AG04450 (cell line): ENCODE measurements around the gene CACNB2. TPM values are rescaled to one million over a fixed set of nuclear protein-coding genes. Genes with fewer than 3 reads are reported as not detected.

Experiments used
- CTCF ChIA-PET: fragments of 300-600, 350-600 bp; formaldehyde crosslinking; extraction: SDS; loops from one replicate; lab custom pipeline; 2022; ENCODE audit warnings: antibody characterized with exemption, inconsistent platforms; lab: Charles Lee
- POLR2A ChIA-PET: fragments of 350-600 bp; formaldehyde crosslinking; extraction: SDS; loops from one replicate; lab custom pipeline; 2021; ENCODE audit warnings: antibody characterized with exemption, inconsistent platforms; lab: Yijun Ruan, JAX
- DNase-seq: peaks from one replicate; pipeline ENCODE4 v3.0.0-alpha.2; 2011; ENCODE audit warnings: low read depth, low spot score
- H3K27ac ChIP-seq: one replicate; pipeline ENCODE4 v1.5.1; 2012; ENCODE audit warnings: low read depth, low read length, control low read depth
- H3K27me3 ChIP-seq: one replicate; pipeline ENCODE4 v1.6.0; 2012; ENCODE audit warnings: low read length; ENCODE audit not compliant: control insufficient read depth, insufficient read depth
- H3K4me3 ChIP-seq: 2 replicates; pipeline ENCODE4 v1.5.1; 2011; ENCODE audit warnings: mild to moderate bottlenecking, low read depth, low read length, control low read depth
- H3K9me3 ChIP-seq: 2 replicates; pipeline ENCODE4 v1.5.1; 2012; ENCODE audit warnings: low read length; ENCODE audit not compliant: control insufficient read depth, insufficient read depth
- polyA plus RNA-seq: library from polyadenylated mRNA; depleted of rRNA; stranded (reverse); fragments of >200 nt; gene quantifications from 2 replicates; pipeline ENCODE4 v1.2.3, GENCODE V29; 2011
- TF ChIP-seq, protein P1 (sequence below): IDR thresholded peaks from 2 replicates; pipeline ENCODE4 v1.5.1; 2011; ENCODE audit warnings: low read depth, low read length, control low read depth, inconsistent platforms

The CACNB2 gene
- polyA plus RNA-seq, 1 experiment: 0.76 TPM

DNA sequence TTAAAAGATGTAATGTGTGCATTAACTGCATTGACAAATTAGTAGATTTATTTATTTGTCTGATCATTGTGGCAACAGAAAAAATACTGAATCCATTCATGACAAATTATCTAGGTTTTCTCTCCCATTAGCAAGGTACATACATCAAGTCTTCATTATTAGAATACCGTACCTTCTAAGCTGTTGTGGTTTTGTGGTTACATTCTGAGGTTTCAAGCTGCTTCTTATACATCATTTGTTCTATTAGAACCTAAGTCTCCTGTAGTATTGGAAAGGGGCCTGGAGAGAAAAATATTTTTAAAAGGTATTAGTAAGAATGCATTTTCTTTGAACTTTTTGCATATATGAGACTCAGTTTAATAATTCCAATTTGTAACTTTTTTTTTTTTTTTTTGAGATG lies 26.3 kb upstream of the CACNB2 start:
- H3K9me3 ChIP-seq: no peaks in the 10 kb centered on the region
- peaks cover 18% of the 10 kb centered on the region for H3K27me3 ChIP-seq
- ChIA-PET CTCF (interaction anchor here (0.8 kb wide), 1 partner anchor 12 kb away, joined by 3 read pairs; no protein-coding TSS in a partner anchor), POLR2A (no interaction called here)
- no peak overlapping the region for H3K4me3 ChIP-seq
- H3K27ac ChIP-seq: no peak overlapping the region
- DNase-seq: no peak
- TF ChIP-seq, protein P1, sequence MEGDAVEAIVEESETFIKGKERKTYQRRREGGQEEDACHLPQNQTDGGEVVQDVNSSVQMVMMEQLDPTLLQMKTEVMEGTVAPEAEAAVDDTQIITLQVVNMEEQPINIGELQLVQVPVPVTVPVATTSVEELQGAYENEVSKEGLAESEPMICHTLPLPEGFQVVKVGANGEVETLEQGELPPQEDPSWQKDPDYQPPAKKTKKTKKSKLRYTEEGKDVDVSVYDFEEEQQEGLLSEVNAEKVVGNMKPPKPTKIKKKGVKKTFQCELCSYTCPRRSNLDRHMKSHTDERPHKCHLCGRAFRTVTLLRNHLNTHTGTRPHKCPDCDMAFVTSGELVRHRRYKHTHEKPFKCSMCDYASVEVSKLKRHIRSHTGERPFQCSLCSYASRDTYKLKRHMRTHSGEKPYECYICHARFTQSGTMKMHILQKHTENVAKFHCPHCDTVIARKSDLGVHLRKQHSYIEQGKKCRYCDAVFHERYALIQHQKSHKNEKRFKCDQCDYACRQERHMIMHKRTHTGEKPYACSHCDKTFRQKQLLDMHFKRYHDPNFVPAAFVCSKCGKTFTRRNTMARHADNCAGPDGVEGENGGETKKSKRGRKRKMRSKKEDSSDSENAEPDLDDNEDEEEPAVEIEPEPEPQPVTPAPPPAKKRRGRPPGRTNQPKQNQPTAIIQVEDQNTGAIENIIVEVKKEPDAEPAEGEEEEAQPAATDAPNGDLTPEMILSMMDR: no peak

DNA sequence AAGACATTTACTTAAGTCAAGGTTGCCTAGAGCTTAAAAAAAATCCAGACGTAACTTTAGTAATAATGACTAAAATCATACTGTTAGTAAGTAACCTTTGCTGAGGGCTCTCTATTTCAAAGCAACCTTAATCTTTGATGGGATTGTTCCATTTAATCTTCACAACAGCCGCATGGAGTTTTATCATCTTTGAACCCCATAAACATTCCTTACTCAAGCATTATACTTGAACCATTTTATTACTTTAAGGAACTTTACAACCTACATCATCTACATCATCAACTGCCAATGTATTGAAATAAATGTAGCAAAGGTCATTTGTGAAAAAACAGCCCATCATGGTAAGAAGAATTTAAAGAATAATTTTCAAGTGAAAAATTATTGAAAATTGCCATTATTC lies 22.9 kb upstream of the CACNB2 start:
- ChIA-PET POLR2A (no interaction called here), CTCF (interaction anchor here (0.6 kb wide), 1 partner anchor 10 kb away, joined by 3 read pairs; no protein-coding TSS in a partner anchor)
- TF ChIP-seq, protein P1: no peak
- no peak for DNase-seq
- no peak overlapping the region for H3K27ac ChIP-seq
- H3K9me3 ChIP-seq: no peaks in the 10 kb centered on the region
- H3K4me3 ChIP-seq: no peak overlapping the region
- peaks cover 5% of the 10 kb centered on the region for H3K27me3 ChIP-seq

DNA sequence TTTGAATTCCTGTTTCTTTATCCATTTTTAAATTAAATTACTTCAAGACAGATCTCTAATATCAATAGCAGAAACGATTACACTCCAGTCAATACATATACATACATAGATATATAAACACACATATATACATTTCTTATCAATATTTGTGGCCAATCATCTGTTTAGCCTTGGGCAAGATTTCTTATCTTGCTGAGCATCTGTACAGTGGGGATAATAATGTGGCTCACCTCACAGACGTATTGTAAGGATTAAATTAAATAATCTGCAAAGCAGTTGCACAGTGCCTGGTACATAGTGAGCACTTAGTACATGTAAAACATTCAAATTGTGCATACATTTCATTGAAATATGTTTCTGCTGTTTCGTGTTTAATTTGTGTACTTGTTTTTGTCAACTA lies 17.5 kb upstream of the CACNB2 start:
- CTCF ChIA-PET: no interaction called here
- TF ChIP-seq, protein P1: no peak
- no peak for DNase-seq
- H3K27ac ChIP-seq: no peak overlapping the region
- no peaks in the 10 kb centered on the region for H3K27me3 ChIP-seq
- H3K9me3 ChIP-seq: no peaks in the 10 kb centered on the region
- POLR2A ChIA-PET: no interaction called here
- no peak overlapping the region for H3K4me3 ChIP-seq

DNA sequence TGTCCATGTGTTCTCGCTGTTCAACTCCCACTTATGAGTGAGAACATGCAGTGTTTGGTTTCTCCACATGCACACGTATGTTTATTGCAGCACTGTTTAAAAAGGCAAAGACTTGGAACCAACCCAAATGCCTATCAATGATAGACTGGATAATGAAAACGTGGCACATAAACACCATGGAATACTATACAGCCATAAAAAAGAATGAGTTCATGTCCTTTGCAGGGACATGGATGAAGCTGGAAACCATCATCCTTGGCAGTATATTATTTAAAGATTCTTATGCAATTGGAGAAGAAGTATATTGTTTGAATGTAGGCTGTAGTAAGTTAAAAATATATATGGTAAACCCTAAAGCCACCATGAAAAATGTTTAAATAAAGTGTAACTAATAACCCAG lies 7.2 kb upstream of the CACNB2 start:
- Histone ChIP-seq H3K27ac (no peak overlapping the region), H3K27me3 (no peaks in the 10 kb centered on the region), H3K9me3 (no peaks in the 10 kb centered on the region), H3K4me3 (no peak overlapping the region)
- ChIA-PET CTCF (no interaction called here), POLR2A (no interaction called here)
- DNase-seq: no peak
- TF ChIP-seq, protein P1: no peak

DNA sequence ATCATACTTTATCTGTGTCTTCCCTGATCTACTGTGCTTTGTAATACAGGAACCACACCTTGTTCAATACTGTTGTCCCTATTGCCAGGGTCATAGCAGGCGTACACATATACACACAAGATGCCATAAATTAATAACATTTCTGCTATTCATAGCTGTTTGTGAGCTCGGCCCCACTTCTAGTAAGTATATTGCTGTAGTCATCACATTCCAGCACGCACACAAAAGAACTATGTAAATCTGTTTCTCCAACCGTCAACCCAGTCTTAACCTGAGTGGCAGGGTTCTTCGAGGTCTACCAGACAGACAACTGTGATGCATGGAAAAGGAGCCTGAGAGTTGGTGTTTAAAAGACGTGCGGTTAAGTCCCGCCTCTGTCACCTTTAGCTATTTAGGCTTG lies 5.7 kb upstream of the CACNB2 start:
- ChIA-PET CTCF (no interaction called here), POLR2A (no interaction called here)
- Histone ChIP-seq H3K9me3 (no peaks in the 10 kb centered on the region), H3K27me3 (peaks cover 2% of the 10 kb centered on the region), H3K4me3 (no peak overlapping the region), H3K27ac (no peak overlapping the region)
- no peak for DNase-seq
- TF ChIP-seq, protein P1: no peak
